Activated CD8-positive, alpha-beta memory T cell treated with anti-CD3 and anti-CD28 coated beads, Interleukin-2, amount 50 U/mL, for 48 hours (primary cell): ENCODE data around the gene RHBDL2.
"Not testable (repeated sequence)": the region's sequence is repeated elsewhere in the genome, so short reads cannot be mapped to it uniquely, and the experiment has no call there.

Experiments
- DNase-seq: peaks from one replicate; pipeline ENCODE4 v3.0.0-alpha.2; 2020

RHBDL2 gene

GRCh38 chr1:38941527-38942019 is at the start of gene RHBDL2:
Gene RHBDL2, minus strand, starts transcription at chr1:38941830. Its CDS starts 22,618 bp downstream, at chr1:38919212.
- DNase-seq: no peak

GRCh38 chr1:38990738-38991637 is 49.4 kb upstream of the RHBDL2 start, which contains the start of gene AKIRIN1:
Gene AKIRIN1, plus strand, starts transcription at chr1:38991276. Its CDS starts 105 bp downstream, at chr1:38991381.
- peak; percentile 99 for DNase-seq

GRCh38 chr1:38990386-38990737 is 48.7 kb upstream of the RHBDL2 start:
- DNase-seq: no peak

- no peak for DNase-seq
Measured at GRCh38 chr1:38989979-38990378, 48.3 kb upstream of the RHBDL2 start.

- not testable (repeated sequence) for DNase-seq
Measured at GRCh38 chr1:38979380-38979779, 37.8 kb upstream of the RHBDL2 start.

GRCh38 chr1:38978245-38978542 is 36.6 kb upstream of the RHBDL2 start:
- DNase-seq: peak; percentile 65

GRCh38 chr1:38977399-38978244 is 36.0 kb upstream of the RHBDL2 start:
- DNase-seq: peak; percentile 60

- DNase-seq: no peak
Measured at GRCh38 chr1:38973659-38974437, 32.2 kb upstream of the RHBDL2 start.

- not testable (repeated sequence) for DNase-seq
Measured at GRCh38 chr1:38973145-38973544, 31.5 kb upstream of the RHBDL2 start.

GRCh38 chr1:38964140-38964548 is 22.5 kb upstream of the RHBDL2 start:
- DNase-seq: no peak

- no peak for DNase-seq
Measured at GRCh38 chr1:38962560-38962959, 20.9 kb upstream of the RHBDL2 start.

GRCh38 chr1:38962113-38962512 is 20.5 kb upstream of the RHBDL2 start:
- DNase-seq: no peak

- no peak for DNase-seq
Measured at GRCh38 chr1:38958967-38959366, 17.3 kb upstream of the RHBDL2 start.

GRCh38 chr1:38953433-38953860 is 11.8 kb upstream of the RHBDL2 start:
- DNase-seq: no peak

GRCh38 chr1:38950553-38950952 is 8.9 kb upstream of the RHBDL2 start:
- DNase-seq: no peak

- no peak for DNase-seq
Measured at GRCh38 chr1:38944547-38944946, 2.9 kb upstream of the RHBDL2 start.

- no peak for DNase-seq
Measured at GRCh38 chr1:38942664-38943428, 1.2 kb upstream of the RHBDL2 start.

GRCh38 chr1:38941093-38941492 is 537 bp downstream of the RHBDL2 start:
- DNase-seq: no peak

GRCh38 chr1:38940339-38941047 is 1.1 kb downstream of the RHBDL2 start:
- DNase-seq: no peak

- no peak for DNase-seq
Measured at GRCh38 chr1:38938722-38939260, 2.8 kb downstream of the RHBDL2 start.

- no peak for DNase-seq
Measured at GRCh38 chr1:38932571-38932970, 9.1 kb downstream of the RHBDL2 start.
